HG02970 (cell line): Measurements from ENCODE around the gene GRIP2.

ENCODE experiments used
- ATAC-seq: cut with Tn5 transposase; IDR thresholded peaks from one replicate; pipeline ENCODE4 v1.9.1; 2021; ENCODE audit warnings: mild to moderate bottlenecking, moderate library complexity, moderate number of reproducible peaks; ENCODE audit not compliant: unreplicated experiment, low FRiP score

The GRIP2 gene

GRCh38 chr3:14562121-14562890 is 22.2 kb upstream of the GRIP2 start:
- no peak for ATAC-seq

- no peak for ATAC-seq
Observed at GRCh38 chr3:14561051-14561960, 21.2 kb upstream of the GRIP2 start.

- no peak for ATAC-seq
Observed at GRCh38 chr3:14560110-14560509, 20.0 kb upstream of the GRIP2 start.

GRCh38 chr3:14558029-14558428 is 17.9 kb upstream of the GRIP2 start:
- no peak for ATAC-seq

- no peak for ATAC-seq
Observed at GRCh38 chr3:14555835-14556234, 15.7 kb upstream of the GRIP2 start.

GRCh38 chr3:14554715-14555114 is 14.6 kb upstream of the GRIP2 start:
- ATAC-seq: no peak

GRCh38 chr3:14553871-14554270 is 13.7 kb upstream of the GRIP2 start:
- no peak for ATAC-seq

- ATAC-seq: no peak
Observed at GRCh38 chr3:14552717-14553116, 12.6 kb upstream of the GRIP2 start.

- ATAC-seq: no peak
Observed at GRCh38 chr3:14552041-14552648, 12.0 kb upstream of the GRIP2 start.

GRCh38 chr3:14550651-14551611 is 10.8 kb upstream of the GRIP2 start:
- no peak for ATAC-seq

GRCh38 chr3:14550181-14550580 is 10.0 kb upstream of the GRIP2 start:
- ATAC-seq: no peak

GRCh38 chr3:14549256-14549919 is 9.2 kb upstream of the GRIP2 start:
- ATAC-seq: no peak

GRCh38 chr3:14548321-14548729 is 8.2 kb upstream of the GRIP2 start:
- ATAC-seq: no peak

- no peak for ATAC-seq
Observed at GRCh38 chr3:14547693-14548092, 7.6 kb upstream of the GRIP2 start.

GRCh38 chr3:14546041-14546440 is 5.9 kb upstream of the GRIP2 start:
- no peak for ATAC-seq

- ATAC-seq: no peak
Observed at GRCh38 chr3:14545251-14545635, 5.1 kb upstream of the GRIP2 start.

GRCh38 chr3:14544282-14545250 is 4.4 kb upstream of the GRIP2 start:
- ATAC-seq: no peak

- no peak for ATAC-seq
Observed at GRCh38 chr3:14543446-14543845, 3.3 kb upstream of the GRIP2 start.
